ENCODE data around the gene FSIP2. TPM values are rescaled to one million over a fixed set of nuclear protein-coding genes. Genes with fewer than 3 reads are reported as not detected.

The FSIP2 gene
- total RNA-seq, 1 experiment from 2014 or later, result not detected

DNA sequence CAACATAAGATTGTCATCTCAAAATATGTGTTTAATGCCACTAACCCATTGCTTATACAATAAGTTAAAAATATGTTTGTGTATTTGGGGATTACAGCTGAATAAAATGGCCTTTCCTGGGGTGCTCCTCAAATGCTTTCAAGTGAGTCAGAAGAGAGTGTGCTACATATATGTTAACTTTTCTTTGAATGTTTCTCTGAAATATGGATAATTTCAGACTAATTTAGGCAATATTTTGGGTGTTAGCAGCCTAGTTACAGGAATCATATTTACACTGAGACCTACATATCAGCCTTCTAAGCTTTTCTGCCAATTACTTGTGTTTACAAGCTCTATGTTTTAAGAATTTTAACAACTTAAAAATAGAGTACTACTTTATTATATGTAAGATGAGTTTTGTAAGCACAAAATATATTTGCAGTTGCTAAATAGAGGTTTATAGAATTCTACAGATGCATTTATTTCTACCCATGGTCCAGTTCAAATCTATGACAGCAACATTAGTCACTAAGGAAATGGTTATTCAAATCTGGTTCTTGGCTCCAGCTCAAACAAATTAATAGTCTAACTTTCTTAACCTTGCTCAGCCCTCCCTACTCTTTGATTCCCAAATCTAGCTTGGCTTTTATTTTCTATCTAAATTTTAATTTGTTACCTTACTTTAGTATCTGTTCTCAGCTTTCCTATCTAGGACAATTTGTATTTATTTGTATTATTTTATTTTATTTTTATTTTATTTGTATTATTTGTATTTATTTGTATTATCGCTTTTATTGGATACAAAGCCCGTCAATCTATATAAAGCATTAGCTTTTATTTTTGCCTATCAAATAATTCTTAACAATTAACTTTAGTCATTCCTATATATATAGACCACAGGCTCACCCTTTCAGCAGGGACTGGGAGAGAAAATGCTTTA, 48.9 kb downstream of the FSIP2 start:
- H3K27me3 ChIP-seq (replicated peaks), result no peaks in the 10 kb centered on the region; the same call in 1 of the 2 replicates
- no peaks in the 10 kb centered on the region; the same call in 1 of the 2 replicates for H3K36me3 ChIP-seq
- no peak for DNase-seq (ENCODE audit: low read depth in 1 of 2, low spot score in 2 of 2)
- H3K27ac ChIP-seq, result no peak overlapping the region
- no peaks in the 10 kb centered on the region for H3K4me1 ChIP-seq (replicated peaks)
- H3K9me3 ChIP-seq (replicated peaks), result no peaks in the 10 kb centered on the region
- no peak overlapping the region for H3K4me3 ChIP-seq

DNA sequence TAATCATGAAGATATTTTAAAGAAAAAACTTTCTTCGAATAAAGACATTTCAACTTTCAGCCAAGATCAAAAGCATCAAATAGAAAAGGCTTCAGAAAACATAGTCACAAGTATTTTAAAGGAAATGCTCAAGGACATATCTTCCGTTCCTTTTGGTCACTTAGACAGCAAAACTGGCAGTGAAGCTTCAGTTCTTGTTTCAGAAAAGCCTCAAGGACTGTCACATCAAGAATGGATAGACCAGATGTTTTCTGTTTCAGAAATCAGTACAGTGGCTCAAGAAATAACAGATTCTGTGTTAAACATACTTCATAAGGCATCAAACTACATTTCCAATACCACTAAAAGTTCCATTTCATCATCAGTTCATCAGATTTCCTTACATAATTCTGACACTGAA, 51.8 kb downstream of the FSIP2 start:
- no peak overlapping the region for H3K27ac ChIP-seq
- H3K36me3 ChIP-seq, result no peaks in the 10 kb centered on the region; the same call in 1 of the 2 replicates
- H3K4me1 ChIP-seq (replicated peaks), result no peaks in the 10 kb centered on the region
- no peak for DNase-seq (ENCODE audit: low read depth in 1 of 2, low spot score in 2 of 2)
- no peaks in the 10 kb centered on the region for H3K9me3 ChIP-seq (replicated peaks)
- no peaks in the 10 kb centered on the region; the same call in 1 of the 2 replicates for H3K27me3 ChIP-seq (replicated peaks)
- no peak overlapping the region for H3K4me3 ChIP-seq

DNA sequence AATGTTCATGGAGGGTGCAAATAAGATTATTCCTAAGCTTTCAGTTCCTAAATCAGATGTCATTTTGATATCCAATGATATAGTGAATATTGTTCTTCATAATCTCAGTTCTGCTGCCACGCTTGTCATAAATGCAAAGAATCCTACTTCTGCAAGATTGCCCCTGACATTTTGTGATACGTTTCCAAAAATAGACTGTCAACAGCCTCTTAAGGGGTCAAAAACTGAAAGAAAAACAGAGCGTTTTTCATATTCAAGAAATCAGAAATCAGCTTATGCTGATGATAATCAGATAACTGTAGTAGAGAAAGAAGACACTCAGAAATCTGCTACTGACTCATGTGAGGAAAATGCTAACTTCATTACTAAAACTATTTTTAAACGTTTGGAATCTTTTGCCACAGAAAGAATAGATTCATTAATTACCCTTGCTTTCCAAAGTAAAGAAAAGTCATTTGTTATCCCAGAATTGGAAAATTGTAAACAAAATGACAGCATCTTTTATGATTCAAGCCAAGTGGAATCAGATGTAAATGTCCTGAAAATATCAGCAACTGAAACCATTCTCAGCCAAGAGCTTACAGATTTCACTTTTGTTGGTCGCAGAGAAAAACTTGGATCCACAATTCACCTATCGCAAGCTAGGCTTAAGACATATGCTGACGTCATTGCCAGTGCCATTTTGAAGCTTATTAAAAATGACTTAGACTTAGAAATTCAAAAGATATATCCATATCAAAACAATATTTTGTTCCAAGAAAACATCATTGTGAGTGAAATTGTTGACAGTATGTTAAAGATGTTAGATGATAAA, 55.1 kb downstream of the FSIP2 start:
- H3K27me3 ChIP-seq (replicated peaks), result no peaks in the 10 kb centered on the region; the same call in 1 of the 2 replicates
- H3K27ac ChIP-seq, result no peak overlapping the region
- H3K4me3 ChIP-seq, result no peak overlapping the region
- H3K36me3 ChIP-seq, result no peaks in the 10 kb centered on the region
- no peaks in the 10 kb centered on the region for H3K4me1 ChIP-seq (replicated peaks)
- no peak for DNase-seq (ENCODE audit: low read depth in 1 of 2, low spot score in 2 of 2)
- H3K9me3 ChIP-seq (replicated peaks), result no peaks in the 10 kb centered on the region

DNA sequence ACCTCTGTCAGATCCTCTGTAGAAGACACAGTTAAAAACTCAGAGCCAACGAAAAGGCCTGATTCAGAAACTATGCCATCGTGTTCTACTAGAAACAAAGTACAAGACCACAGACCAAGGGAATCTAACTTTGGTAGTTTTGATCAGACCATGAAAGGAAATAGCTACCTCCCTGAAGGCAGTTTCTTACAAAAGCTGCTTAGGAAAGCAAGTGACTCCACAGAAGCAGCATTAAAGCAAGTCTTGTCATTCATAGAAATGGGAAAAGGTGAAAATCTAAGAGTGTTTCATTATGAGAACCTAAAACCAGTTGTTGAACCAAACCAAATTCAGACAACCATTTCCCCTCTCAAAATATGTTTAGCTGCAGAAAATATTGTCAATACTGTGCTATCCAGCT, 58.2 kb downstream of the FSIP2 start:
- DNase-seq (ENCODE audit: low read depth in 1 of 2, low spot score in 2 of 2), result no peak
- no peaks in the 10 kb centered on the region for H3K36me3 ChIP-seq
- H3K9me3 ChIP-seq (replicated peaks), result no peaks in the 10 kb centered on the region
- H3K4me3 ChIP-seq, result no peak overlapping the region
- H3K27me3 ChIP-seq (replicated peaks), result no peaks in the 10 kb centered on the region
- H3K4me1 ChIP-seq (replicated peaks), result no peaks in the 10 kb centered on the region
- no peak overlapping the region for H3K27ac ChIP-seq

DNA sequence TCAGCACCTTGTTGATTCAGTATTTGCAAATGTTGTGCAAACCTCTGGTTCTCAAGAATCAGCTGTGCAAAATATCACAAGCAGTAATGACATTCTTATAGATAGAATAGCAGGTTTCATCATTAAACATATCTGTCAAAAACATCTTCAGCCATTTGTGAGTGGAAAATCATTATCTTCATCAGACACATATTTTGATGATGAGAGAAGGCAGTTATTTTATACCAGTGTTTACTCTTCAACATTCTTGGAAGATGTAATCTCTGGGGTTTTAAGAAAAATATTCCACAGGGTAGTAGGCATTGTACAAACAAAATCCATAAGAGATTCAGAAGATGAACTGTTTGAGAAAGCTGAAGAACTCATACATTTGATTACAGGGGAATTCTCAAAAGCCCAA, 64.3 kb downstream of the FSIP2 start:
- Histone ChIP-seq H3K27ac (no peak overlapping the region), H3K36me3 (no peaks in the 10 kb centered on the region), H3K27me3 (replicated peaks) (no peaks in the 10 kb centered on the region), H3K9me3 (replicated peaks) (no peaks in the 10 kb centered on the region), H3K4me3 (no peak overlapping the region), H3K4me1 (replicated peaks) (no peaks in the 10 kb centered on the region)
- DNase-seq (ENCODE audit: low read depth in 1 of 2, low spot score in 2 of 2), result no peak

DNA sequence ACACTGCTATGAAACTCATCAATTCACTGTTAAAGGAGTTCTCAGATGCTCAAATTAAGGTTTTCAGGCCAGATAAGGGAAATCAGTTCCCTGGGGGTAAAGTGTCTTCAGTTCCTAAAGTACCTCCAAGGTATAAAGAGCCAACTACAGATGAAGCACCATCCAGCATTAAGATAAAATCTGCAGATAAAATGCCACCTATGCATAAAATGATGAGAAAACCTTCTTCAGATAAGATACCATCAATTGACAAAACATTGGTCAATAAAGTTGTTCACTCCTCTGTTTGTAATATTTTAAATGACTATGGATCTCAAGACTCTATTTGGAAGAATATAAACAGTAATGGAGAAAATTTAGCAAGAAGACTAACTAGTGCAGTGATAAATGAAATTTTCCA, 68.2 kb downstream of the FSIP2 start:
- no peaks in the 10 kb centered on the region for H3K36me3 ChIP-seq
- H3K27me3 ChIP-seq (replicated peaks), result no peaks in the 10 kb centered on the region
- no peaks in the 10 kb centered on the region for H3K9me3 ChIP-seq (replicated peaks)
- H3K4me1 ChIP-seq (replicated peaks), result no peaks in the 10 kb centered on the region
- no peak overlapping the region for H3K4me3 ChIP-seq
- no peak overlapping the region for H3K27ac ChIP-seq
- DNase-seq (ENCODE audit: low read depth in 1 of 2, low spot score in 2 of 2), result no peak

DNA sequence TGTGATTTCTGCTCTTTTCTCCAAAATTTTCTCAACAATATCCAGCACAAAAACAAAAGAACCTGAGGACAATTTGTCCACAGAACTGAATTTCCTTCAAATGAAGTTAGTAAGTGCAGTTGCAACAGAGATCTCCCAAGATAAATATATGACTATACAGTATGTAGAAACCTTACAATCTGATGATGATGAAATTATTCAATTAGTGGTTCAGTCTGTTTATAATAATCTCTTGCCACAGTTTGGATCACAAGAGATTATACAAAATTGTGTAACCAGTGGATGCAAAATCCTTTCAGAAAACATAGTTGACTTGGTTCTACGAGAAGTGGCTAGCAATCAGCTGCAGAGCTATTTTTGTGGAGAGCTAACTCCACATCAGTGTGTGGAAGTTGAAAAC, 68.7 kb downstream of the FSIP2 start:
- Histone ChIP-seq H3K4me3 (no peak overlapping the region), H3K36me3 (no peaks in the 10 kb centered on the region), H3K4me1 (replicated peaks) (no peaks in the 10 kb centered on the region), H3K9me3 (replicated peaks) (no peaks in the 10 kb centered on the region), H3K27me3 (replicated peaks) (no peaks in the 10 kb centered on the region), H3K27ac (no peak overlapping the region)
- no peak for DNase-seq (ENCODE audit: low read depth in 1 of 2, low spot score in 2 of 2)

DNA sequence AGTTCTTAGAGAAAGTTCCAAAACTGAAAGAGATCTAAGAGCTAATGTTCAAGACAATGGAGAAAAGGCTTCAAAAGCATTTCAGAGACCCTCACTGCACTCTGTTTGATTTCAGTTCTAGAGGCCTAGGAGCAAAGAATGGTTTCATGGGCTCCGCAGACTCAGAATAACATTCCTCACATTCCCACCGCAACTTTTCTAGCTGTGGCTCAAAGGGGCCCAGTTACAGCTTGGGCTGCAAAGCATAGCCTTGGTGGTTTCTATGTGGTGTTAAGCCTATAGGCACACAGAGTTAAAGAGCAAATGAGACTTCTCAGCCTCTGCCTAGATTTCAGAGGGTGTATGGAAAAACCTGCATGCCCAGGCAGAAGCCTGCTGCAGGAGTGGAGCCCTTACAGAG, 73.0 kb downstream of the FSIP2 start:
- DNase-seq (ENCODE audit: low read depth in 1 of 2, low spot score in 2 of 2), result no peak
- Histone ChIP-seq H3K27me3 (replicated peaks) (no peaks in the 10 kb centered on the region), H3K4me1 (replicated peaks) (no peaks in the 10 kb centered on the region), H3K9me3 (replicated peaks) (no peaks in the 10 kb centered on the region), H3K27ac (no peak overlapping the region), H3K4me3 (no peak overlapping the region), H3K36me3 (no peaks in the 10 kb centered on the region)

DNA sequence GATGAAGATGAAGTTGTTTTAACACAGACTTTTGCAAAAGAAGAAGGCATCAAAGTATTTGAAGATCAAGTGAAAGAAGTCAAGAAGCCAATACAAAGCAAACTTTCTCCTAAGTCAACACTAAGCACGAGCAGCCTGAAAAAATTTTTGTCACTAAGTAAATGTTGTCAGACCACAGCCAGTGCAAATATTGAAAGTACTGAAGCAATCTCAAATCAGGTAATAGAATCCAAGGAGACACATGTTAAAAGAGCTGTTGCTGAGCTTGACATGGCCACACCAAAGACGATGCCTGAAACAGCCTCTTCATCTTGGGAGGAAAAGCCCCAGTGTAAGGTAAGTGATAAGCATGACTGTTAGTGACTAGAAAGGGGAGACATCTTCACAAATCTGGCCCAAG, 75.1 kb downstream of the FSIP2 start:
- Histone ChIP-seq H3K4me1 (replicated peaks) (no peaks in the 10 kb centered on the region), H3K9me3 (replicated peaks) (no peaks in the 10 kb centered on the region), H3K27ac (no peak overlapping the region), H3K4me3 (no peak overlapping the region), H3K36me3 (no peaks in the 10 kb centered on the region), H3K27me3 (replicated peaks) (no peaks in the 10 kb centered on the region)
- no peak for DNase-seq (ENCODE audit: low read depth in 1 of 2, low spot score in 2 of 2)

DNA sequence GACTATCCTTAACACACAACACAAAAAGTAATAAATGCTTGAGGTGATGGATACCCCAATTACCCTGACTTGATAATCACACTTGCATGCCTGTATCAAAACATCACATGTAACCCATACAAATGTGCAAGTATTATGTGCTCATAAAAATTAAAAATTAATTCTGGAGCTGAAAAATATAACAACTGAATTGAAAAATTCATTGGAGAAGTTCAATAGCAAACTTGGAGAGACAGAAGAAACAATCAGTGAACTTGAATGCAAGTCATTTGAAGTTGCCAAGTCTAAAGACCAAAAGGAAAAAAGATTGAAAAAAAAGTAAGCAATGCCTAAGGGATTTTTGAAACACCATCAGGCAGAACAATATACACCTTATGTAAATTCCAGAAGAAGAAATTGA, 79.4 kb downstream of the FSIP2 start:
- DNase-seq (ENCODE audit: low read depth in 1 of 2, low spot score in 2 of 2), result no peak
- Histone ChIP-seq H3K27ac (no peak overlapping the region), H3K4me1 (replicated peaks) (no peaks in the 10 kb centered on the region), H3K27me3 (replicated peaks) (no peaks in the 10 kb centered on the region), H3K36me3 (no peaks in the 10 kb centered on the region), H3K4me3 (no peak overlapping the region), H3K9me3 (replicated peaks) (no peaks in the 10 kb centered on the region)

DNA sequence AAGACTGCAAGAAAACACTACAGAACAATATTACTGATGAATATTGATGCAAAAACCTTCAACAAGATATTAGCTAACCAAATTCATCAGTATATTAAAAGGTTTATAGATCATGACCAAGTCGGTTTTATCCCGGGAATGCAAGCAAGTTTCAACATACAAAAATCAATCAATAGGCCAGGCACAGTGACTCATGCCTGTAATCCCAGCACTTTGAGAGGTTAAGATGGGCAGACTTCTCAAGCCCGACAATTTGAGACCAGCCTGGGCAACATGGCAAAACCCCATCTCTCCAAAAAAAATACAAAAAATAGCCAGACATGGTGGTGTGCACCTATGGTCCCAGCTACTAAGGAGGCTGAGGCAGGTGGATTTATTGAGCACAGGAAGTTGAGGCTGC, 82.9 kb downstream of the FSIP2 start:
- Histone ChIP-seq H3K4me3 (no peak overlapping the region), H3K9me3 (replicated peaks) (no peaks in the 10 kb centered on the region), H3K4me1 (replicated peaks) (no peaks in the 10 kb centered on the region), H3K36me3 (no peaks in the 10 kb centered on the region), H3K27ac (no peak overlapping the region), H3K27me3 (replicated peaks) (no peaks in the 10 kb centered on the region)
- no peak for DNase-seq (ENCODE audit: low read depth in 1 of 2, low spot score in 2 of 2)

DNA sequence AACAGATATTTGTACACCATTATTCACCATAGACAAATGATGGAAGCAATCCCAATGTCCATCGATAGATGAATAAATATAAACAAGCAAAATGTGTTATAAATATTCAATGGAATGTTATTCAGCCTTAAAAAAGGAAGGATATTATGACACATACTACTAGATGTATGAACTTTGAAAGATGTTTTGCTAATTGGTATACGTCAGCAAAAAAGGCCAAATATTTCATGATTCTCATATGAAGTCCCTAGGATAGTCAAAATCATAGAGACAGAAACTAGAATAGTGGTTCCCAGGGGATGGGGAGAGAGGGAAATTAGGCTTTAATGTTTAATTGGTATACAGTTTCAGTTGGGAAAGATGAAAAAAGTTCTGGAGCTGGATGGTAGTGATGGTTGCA, 85.2 kb downstream of the FSIP2 start:
- H3K27ac ChIP-seq, result no peak overlapping the region
- H3K36me3 ChIP-seq, result no peaks in the 10 kb centered on the region

DNA sequence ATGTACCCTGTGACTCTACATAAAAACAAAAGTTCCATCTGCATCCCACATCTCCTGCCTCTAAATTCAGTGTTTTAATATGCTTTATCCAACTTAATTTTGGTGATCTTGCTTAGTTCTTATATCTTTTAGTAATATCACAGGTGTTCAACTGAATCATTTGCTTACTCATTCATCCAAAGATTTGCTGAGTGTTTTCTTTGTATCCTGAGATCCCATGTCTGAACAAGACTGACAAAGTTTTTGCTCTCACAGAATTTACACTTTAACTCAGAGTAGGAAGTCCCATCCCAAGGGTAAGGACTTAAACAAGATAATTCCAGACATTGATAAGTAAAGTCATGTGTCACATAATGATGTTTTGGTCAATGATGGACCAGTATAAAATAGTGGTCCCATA, 87.0 kb downstream of the FSIP2 start:
- no peaks in the 10 kb centered on the region for H3K36me3 ChIP-seq
- no peak overlapping the region for H3K27ac ChIP-seq
- no peak for DNase-seq (ENCODE audit: low read depth in 1 of 2, low spot score in 2 of 2)
- no peak overlapping the region for H3K4me3 ChIP-seq
- no peaks in the 10 kb centered on the region for H3K4me1 ChIP-seq (replicated peaks)
- no peaks in the 10 kb centered on the region for H3K27me3 ChIP-seq (replicated peaks)
- no peaks in the 10 kb centered on the region for H3K9me3 ChIP-seq (replicated peaks)

More for the DNA sequence above, 85.2 kb downstream of the FSIP2 start:
- no peaks in the 10 kb centered on the region for H3K9me3 ChIP-seq (replicated peaks)
- no peaks in the 10 kb centered on the region for H3K4me1 ChIP-seq (replicated peaks)
- no peaks in the 10 kb centered on the region for H3K27me3 ChIP-seq (replicated peaks)
- no peak overlapping the region for H3K4me3 ChIP-seq
- no peak for DNase-seq (ENCODE audit: low read depth in 1 of 2, low spot score in 2 of 2)

DNA sequence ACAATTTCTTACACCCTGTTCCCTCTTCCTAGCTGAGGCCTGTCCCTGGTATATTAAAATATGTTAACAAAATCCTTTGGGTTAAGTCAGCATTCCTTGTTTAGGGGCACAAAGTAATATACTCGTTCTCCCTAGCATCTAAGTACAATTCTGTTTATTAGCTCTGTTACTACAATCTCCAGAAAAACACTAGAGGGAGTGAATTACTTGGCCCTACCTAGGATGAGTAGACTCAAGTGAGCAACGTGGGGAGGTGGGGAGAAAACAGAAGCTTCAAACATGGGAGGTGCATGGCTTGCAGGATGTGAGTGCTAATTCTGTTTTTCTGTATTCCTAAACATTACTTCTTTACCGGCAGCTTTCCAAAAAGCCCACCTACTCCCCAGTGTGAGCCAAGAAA, 89.7 kb downstream of the FSIP2 start:
- no peak overlapping the region for H3K4me3 ChIP-seq
- no peaks in the 10 kb centered on the region for H3K27me3 ChIP-seq (replicated peaks)
- H3K9me3 ChIP-seq (replicated peaks), result no peaks in the 10 kb centered on the region
- no peak for DNase-seq (ENCODE audit: low read depth in 1 of 2, low spot score in 2 of 2)
- no peak overlapping the region for H3K27ac ChIP-seq
- no peaks in the 10 kb centered on the region for H3K36me3 ChIP-seq
- H3K4me1 ChIP-seq (replicated peaks), result no peaks in the 10 kb centered on the region

All from SJSA1 (cell line).